Epithelial cell of esophagus (primary cell): ENCODE data around the gene WHRN.

Experiments used
- DNase-seq: peaks from one replicate; pipeline ENCODE4 v3.0.0; 2010; ENCODE audit warnings: low read depth
- H3K4me3 ChIP-seq: 2 replicates; pipeline ENCODE4 v1.5.1; 2011; ENCODE audit warnings: mild to moderate bottlenecking, low read length, control low read depth
- TF ChIP-seq, protein P1 (sequence below): IDR thresholded peaks from 2 replicates; pipeline ENCODE4 v1.5.1; 2011; ENCODE audit warnings: low read depth, mild to moderate bottlenecking, low read length, control low read depth, inconsistent platforms; ENCODE audit not compliant: insufficient read depth; ENCODE audit errors: missing control alignments

The WHRN gene

DNA sequence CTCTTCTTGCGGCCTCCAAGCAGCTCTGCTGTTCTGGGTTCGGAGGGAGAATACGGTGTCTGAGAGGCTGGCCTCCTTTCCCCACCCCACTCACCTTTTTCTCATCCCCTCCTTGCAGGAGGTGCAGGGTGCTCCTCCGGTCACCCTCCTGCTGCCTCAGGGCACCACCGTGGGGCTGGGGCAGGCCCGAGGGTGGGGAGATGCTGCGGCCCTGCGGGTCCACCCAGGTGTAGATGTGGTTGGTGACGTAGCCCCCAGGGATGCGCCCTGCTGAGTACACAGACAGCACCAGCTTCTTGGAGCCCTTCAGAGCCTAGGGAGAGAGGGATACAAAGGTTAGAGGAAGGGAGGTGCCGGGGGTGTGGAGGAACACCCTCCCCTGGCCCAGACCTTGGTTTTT lies 26.8 kb downstream of the WHRN start:
- H3K4me3 ChIP-seq = no peak overlapping the region
- DNase-seq = no peak
- TF ChIP-seq, protein P1, sequence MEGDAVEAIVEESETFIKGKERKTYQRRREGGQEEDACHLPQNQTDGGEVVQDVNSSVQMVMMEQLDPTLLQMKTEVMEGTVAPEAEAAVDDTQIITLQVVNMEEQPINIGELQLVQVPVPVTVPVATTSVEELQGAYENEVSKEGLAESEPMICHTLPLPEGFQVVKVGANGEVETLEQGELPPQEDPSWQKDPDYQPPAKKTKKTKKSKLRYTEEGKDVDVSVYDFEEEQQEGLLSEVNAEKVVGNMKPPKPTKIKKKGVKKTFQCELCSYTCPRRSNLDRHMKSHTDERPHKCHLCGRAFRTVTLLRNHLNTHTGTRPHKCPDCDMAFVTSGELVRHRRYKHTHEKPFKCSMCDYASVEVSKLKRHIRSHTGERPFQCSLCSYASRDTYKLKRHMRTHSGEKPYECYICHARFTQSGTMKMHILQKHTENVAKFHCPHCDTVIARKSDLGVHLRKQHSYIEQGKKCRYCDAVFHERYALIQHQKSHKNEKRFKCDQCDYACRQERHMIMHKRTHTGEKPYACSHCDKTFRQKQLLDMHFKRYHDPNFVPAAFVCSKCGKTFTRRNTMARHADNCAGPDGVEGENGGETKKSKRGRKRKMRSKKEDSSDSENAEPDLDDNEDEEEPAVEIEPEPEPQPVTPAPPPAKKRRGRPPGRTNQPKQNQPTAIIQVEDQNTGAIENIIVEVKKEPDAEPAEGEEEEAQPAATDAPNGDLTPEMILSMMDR = no peak

DNA sequence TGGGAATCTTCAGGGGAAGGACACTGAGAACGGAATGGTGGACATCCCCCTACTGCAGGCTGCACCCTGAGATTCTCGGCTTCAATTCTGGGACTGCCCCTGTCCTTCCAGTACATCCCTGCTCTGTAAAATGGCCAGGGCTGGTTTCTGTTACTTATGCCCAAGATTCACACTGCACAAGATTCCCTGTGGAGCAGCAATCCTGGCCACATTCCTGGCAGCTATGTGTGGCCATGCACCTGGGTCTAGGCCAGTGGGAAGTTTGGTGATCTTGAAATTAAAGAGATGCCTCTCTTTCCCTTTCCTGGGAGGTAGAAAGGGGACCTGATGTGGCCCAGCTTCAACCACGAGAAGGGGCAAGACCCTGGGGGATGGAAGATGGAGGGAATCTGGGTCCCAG lies 27.6 kb downstream of the WHRN start:
- TF ChIP-seq, protein P1 = no peak
- DNase-seq = no peak
- H3K4me3 ChIP-seq = no peak overlapping the region

DNA sequence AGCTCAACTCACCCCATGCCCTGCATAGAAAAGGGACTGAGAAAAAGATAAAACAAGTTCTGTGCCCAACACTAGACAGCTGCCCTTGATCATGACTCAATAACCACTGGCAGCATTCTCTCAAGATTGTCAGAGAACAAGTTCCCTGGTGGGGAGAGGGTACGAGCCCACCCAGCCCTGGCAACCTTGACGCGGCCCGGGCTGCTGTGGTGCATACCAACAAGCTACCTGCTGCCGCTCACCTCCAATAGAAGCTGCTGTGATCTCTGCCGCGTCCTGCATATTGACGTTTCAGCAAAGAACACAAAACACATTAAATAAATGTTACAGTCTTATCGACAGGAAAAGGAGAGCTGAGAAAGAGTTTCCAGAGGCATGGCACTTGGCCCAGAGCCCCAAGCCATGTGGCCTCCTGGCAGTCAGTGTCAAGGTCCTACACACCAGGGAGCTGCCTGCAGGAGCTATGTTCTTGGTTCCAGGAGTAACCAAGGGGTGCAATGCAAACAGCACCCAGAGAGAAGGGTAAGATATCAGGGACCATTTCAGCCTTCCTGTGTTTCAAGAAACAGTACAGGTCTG lies 28.3 kb downstream of the WHRN start:
- DNase-seq = no peak
- H3K4me3 ChIP-seq = no peak overlapping the region
- TF ChIP-seq, protein P1 = no peak

DNA sequence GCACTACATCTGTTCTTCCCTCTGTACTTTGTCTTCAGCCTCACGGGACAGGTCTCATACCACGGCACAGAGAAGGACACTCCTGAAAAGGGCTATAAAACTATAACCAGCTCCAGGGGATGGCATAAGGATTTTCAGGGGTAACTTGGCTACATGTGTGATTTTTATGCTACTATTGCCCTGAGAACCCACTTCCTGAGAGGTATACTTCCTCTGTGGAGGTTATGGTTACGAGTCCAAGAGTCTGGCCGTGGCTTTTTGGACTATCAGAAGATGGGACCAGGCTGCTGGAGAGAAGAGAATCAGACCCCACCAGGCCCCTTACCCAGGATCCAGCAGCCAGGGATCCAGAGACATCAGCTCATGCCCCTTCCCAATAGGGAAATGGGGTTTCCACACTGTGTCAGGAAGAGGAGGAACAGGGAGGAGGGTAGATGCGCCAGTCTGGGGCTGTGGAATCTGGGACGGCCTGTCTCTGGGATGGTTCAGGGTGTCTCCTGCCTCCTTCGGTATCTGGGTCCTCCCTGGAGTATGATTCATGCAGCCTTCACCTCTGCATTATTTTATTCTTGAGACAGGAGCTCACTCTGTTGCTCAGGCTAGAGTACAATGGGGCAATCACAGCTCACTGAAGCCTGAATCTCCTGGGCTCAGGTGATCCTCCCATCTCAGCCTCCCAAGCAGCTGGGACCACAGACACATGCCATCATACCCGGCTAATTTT lies 29.7 kb downstream of the WHRN start:
- peak; percentile 46 for DNase-seq
- no peak overlapping the region for H3K4me3 ChIP-seq
- TF ChIP-seq, protein P1 = no peak

DNA sequence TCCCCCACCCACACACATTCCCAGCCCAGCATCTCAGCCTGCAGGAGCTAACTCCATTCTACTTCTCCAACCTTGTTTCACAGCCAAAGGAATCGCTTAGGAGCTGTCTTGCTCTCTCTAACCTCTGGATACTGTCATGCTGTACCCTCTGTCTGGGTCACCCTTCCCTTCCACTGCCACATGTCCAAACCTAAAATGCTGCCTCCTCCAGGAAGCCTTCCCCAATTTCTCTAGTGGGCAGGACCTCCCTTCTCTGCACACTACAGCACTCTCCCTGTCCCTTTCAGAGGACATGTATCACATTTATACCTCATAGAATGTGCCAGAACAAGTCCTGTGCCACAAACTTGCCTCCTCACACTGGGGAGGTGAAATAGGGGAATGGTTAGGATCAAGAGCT lies 30.8 kb downstream of the WHRN start:
- no peak for DNase-seq
- TF ChIP-seq, protein P1 = no peak
- H3K4me3 ChIP-seq = no peak overlapping the region

DNA sequence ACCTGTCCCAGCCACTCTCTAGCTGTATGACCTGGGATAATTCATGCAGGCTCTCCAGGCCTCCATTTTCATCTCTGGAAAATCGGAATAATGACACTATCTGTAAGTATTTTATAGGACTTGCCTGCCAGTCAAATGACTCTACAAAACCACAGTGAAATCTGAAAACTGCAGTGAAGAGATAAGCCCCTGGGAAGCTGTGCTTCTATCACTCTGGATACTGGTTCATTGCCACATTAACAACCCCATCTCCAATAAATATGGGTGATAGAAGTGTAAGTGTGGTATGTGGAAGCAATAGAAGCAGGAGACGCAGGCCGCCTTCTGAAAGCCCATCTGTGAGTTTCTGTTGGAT lies 31.8 kb downstream of the WHRN start:
- no peak for DNase-seq
- H3K4me3 ChIP-seq = no peak overlapping the region
- TF ChIP-seq, protein P1 = no peak
